Measurements from ENCODE around the gene GCDH. TPM values are rescaled to one million over a fixed set of nuclear protein-coding genes. Genes with fewer than 3 reads are reported as not detected.

The GCDH gene
- total RNA-seq, 2 experiments from 2014 or later, result 39.7 to 43.4 TPM

DNA sequence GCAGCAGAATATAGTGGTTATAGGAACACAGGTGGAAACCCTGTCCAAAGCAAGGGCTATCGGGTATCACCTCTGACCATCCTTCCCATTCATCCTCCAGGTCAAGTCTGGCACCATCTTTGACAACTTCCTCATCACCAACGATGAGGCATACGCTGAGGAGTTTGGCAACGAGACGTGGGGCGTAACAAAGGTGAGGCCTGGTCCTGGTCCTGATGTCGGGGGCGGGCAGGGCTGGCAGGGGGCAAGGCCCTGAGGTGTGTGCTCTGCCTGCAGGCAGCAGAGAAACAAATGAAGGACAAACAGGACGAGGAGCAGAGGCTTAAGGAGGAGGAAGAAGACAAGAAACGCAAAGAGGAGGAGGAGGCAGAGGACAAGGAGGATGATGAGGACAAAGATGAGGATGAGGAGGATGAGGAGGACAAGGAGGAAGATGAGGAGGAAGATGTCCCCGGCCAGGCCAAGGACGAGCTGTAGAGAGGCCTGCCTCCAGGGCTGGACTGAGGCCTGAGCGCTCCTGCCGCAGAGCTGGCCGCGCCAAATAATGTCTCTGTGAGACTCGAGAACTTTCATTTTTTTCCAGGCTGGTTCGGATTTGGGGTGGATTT is 52.6 kb downstream of the GCDH start:
- Mint-ChIP-seq H3K4me1 (peaks cover 51% of the 10 kb centered on the region), H3K27ac (peak overlapping the region; percentile 86), H3K36me3 (peaks cover 55% of the 10 kb centered on the region), H3K27me3 (no peaks in the 10 kb centered on the region), H3K9me3 (no peaks in the 10 kb centered on the region), H3K4me3 (peak overlapping the region; percentile 15)
- ATAC-seq (ENCODE audit: low read depth) (no peak), DNase-seq (no peak)
- POLR2A ChIA-PET, result interaction anchor here (0.7 to 1.2 kb wide), 5 partner anchors 11 to 789 kb away, joined by 3 to 13 read pairs (median 4); no protein-coding TSS in a partner anchor

DNA sequence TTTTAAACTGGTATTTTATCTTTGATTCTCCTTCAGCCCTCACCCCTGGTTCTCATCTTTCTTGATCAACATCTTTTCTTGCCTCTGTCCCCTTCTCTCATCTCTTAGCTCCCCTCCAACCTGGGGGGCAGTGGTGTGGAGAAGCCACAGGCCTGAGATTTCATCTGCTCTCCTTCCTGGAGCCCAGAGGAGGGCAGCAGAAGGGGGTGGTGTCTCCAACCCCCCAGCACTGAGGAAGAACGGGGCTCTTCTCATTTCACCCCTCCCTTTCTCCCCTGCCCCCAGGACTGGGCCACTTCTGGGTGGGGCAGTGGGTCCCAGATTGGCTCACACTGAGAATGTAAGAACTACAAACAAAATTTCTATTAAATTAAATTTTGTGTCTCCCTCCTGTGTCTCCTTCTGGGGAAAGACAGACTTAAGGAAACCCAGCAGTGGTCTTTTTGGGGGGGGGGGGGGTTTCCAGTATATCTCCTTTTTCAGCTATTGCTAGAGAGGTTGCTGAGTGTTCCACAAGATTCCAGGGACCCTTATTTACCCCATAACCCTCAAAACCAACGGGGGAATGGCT is 53.2 kb downstream of the GCDH start:
- peak overlapping the region; percentile 99 for H3K27ac Mint-ChIP-seq
- no peak overlapping the region for H3K4me3 Mint-ChIP-seq
- POLR2A ChIA-PET, result interaction anchor here (1.2 kb wide), 1 partner anchor 55 kb away, joined by 3 read pairs; no protein-coding TSS in a partner anchor
- no peaks in the 10 kb centered on the region for H3K9me3 Mint-ChIP-seq
- H3K4me1 Mint-ChIP-seq, result peaks cover 49% of the 10 kb centered on the region
- no peaks in the 10 kb centered on the region for H3K27me3 Mint-ChIP-seq
- peaks cover 51% of the 10 kb centered on the region for H3K36me3 Mint-ChIP-seq
- DNase-seq (no peak), ATAC-seq (ENCODE audit: low read depth) (no peak)

DNA sequence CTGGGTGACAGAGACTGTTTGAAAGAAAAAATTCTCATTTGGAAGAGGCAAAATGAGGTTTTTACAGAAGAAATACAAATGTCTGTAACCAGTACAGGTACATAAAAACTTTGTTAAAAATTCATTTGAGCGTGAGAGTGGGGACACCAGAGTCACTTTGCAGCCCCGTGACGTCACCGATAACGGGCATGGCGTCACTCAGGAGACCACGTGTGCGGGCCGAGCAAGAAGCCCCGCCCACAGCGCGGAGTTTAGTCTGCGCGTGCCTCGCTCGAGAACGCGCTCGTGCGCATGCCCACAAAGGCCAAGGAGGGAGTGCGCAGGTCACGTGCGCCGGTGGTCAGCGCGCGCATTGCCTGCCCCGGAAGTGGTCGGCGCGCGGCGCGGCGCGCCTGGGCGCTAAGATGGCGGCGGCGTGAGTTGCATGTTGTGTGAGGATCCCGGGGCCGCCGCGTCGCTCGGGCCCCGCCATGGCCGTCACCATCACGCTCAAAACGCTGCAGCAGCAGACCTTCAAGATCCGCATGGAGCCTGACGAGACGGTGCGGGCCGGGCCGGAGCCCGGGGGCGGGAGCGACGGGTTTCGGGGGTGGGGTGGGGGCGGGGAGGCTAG is 54.6 kb downstream of the GCDH start, which contains the start of gene RAD23A:
RAD23A (plus strand) TSS at position 384 of the 613 bp plus-strand sequence; CDS start at position 471, 87 bp downstream.
- Mint-ChIP-seq H3K4me3 (peak within 1 kb of the TSS; percentile 97), H3K9me3 (no peaks in the 10 kb centered on the region), H3K36me3 (peaks cover 46% of the 10 kb centered on the region), H3K27ac (peak within 1 kb of the TSS; percentile 99), H3K27me3 (no peaks in the 10 kb centered on the region), H3K4me1 (peaks cover 39% of the 10 kb centered on the region)
- DNase-seq, result peak; percentile 100
- ATAC-seq (ENCODE audit: low read depth), result peak; percentile 78
- POLR2A ChIA-PET, result interaction anchor here (1.0 to 1.9 kb wide), 4 partner anchors 10 to 236 kb away, joined by 3 to 10 read pairs (median 7); partner anchors contain the start of gene FARSA

- no peaks in the 10 kb centered on the region for H3K27me3 Mint-ChIP-seq
- peaks cover 43% of the 10 kb centered on the region for H3K36me3 Mint-ChIP-seq
- H3K9me3 Mint-ChIP-seq, result no peaks in the 10 kb centered on the region
- DNase-seq (peak; percentile 73), ATAC-seq (ENCODE audit: low read depth) (peak; percentile 67)
- peak overlapping the region; percentile 84 for H3K27ac Mint-ChIP-seq
- POLR2A ChIA-PET, result interaction anchor here (0.5 to 1.9 kb wide), 9 partner anchors 9 to 299 kb away, joined by 3 to 10 read pairs (median 4); partner anchors contain the start of genes CALR and FARSA
- peak overlapping the region; percentile 97 for H3K4me3 Mint-ChIP-seq
- H3K4me1 Mint-ChIP-seq, result peaks cover 35% of the 10 kb centered on the region
Observed at GRCh38 chr19:12946092-12946721, 55.2 kb downstream of the GCDH start.

DNA sequence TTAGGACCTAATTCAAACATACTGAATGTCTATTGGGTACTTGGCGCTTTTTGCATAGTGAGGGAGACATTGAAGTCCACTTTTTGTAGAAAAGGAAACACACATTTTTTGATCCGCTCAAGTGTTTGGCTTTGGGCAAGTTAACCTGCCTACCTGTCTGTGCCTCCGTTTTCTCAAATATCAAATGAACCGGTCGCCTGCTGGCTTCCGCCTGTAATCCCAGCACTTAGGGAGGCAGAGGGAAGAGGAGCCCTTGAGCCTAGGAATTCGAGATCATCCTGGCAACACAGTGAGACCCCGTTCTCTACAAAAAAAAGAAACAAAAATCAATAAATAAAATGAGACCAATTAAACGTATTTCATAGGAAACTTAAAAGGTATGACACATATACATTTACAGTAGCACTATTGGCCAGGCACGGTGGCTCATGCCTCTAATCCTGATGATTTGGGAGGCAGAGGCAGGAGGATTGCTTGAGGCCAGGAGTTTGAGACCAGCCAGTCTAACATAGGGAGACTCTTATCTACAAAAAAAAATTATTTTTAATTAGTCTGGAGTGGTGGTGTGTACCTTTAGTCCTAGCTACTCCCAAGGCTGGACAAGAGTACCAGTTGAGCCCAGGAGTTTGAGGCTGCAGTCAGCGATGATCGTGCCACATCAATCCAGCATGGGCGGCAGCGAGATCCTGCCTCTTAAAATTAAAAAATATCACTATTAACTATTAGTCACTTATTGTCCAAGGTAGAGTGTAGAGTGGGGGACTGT is 56.0 kb downstream of the GCDH start:
- DNase-seq, result no peak
- Mint-ChIP-seq H3K36me3 (peaks cover 39% of the 10 kb centered on the region), H3K4me3 (peak overlapping the region; percentile 97), H3K4me1 (peaks cover 35% of the 10 kb centered on the region), H3K27ac (peak overlapping the region; percentile 84), H3K27me3 (no peaks in the 10 kb centered on the region), H3K9me3 (no peaks in the 10 kb centered on the region)
- no peak for ATAC-seq (ENCODE audit: low read depth)
- POLR2A ChIA-PET, result interaction anchor here (0.5 to 1.9 kb wide), 9 partner anchors 9 to 298 kb away, joined by 3 to 10 read pairs (median 4); partner anchors contain the start of genes CALR and FARSA

GRCh38 chr19:12947702-12948611 is 57.0 kb downstream of the GCDH start:
- Mint-ChIP-seq H3K4me1 (peaks cover 34% of the 10 kb centered on the region), H3K4me3 (no peak overlapping the region), H3K27ac (peak overlapping the region; percentile 38), H3K9me3 (no peaks in the 10 kb centered on the region), H3K36me3 (peaks cover 38% of the 10 kb centered on the region), H3K27me3 (no peaks in the 10 kb centered on the region)
- POLR2A ChIA-PET, result interaction anchor here (0.5 to 1.2 kb wide), 3 partner anchors 14 to 68 kb away, joined by 3 to 5 read pairs (median 5); no protein-coding TSS in a partner anchor
- ATAC-seq (ENCODE audit: low read depth), result no peak
- no peak for DNase-seq

DNA sequence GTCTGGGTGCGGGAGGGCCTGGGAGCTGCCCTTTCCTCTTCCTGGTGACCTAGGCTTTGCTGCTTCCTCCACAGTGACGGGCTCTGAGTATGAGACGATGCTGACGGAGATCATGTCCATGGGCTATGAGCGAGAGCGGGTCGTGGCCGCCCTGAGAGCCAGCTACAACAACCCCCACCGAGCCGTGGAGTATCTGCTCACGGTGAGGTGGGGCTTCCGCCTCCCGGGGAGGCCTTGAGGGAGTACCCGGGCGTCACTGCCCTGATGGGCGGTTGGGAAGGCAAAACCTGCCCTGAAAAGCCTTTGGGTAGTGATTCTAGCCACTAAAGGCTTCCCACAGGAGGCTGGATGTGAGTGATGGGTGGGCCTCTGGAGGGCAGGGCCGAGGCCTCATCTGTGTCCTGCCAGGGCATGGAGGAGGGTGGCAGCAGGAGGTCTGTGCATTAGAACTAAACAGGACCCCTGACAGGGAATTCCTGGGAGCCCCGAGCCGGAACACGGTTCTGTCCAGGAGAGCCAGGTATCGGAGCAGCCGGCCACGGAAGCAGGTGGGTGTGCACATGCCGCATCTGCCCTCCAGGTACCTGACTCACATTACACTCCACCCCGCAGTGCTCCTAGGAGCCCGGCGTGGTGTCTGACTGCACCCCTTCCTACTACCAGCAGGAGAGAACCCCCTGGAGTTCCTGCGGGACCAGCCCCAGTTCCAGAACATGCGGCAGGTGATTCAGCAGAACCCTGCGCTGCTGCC is 57.8 kb downstream of the GCDH start:
- H3K27me3 Mint-ChIP-seq, result no peaks in the 10 kb centered on the region
- POLR2A ChIA-PET, result interaction anchor here (1.2 kb wide), 1 partner anchor 16 kb away, joined by 3 read pairs; no protein-coding TSS in a partner anchor
- H3K4me3 Mint-ChIP-seq, result no peak overlapping the region
- DNase-seq (no peak), ATAC-seq (ENCODE audit: low read depth) (no peak)
- H3K9me3 Mint-ChIP-seq, result no peaks in the 10 kb centered on the region
- peaks cover 29% of the 10 kb centered on the region for H3K4me1 Mint-ChIP-seq
- H3K27ac Mint-ChIP-seq, result peak overlapping the region; percentile 38
- H3K36me3 Mint-ChIP-seq, result peaks cover 31% of the 10 kb centered on the region

Small RNA genes lying within 50 kb of the gene (microRNA-seq; reads per million reads assigned to microRNA genes)
- gene MIR5695 (not detected), gene MIR6515 (2.8 reads per million), gene MIR6794 (not detected)

Other genes starting within 250 kb of the GCDH start
- 100 to 1,000 TPM; 108 to 115 TPM for gene MAN2B1, start 224.4 kb upstream of the GCDH start, total RNA-seq
- 10 to 100 TPM; 18.2 to 21.1 TPM for gene WDR83, start 224.4 kb upstream of the GCDH start, total RNA-seq
- 100 to 1,000 TPM; 148 to 149 TPM for gene DHPS, start 209.3 kb upstream of the GCDH start, total RNA-seq
- gene GNG14, start 203.2 kb upstream of the GCDH start, total RNA-seq, result not detected
- gene FBXW9, start 194.5 kb upstream of the GCDH start, total RNA-seq, result 1 to 10 TPM; 4.9 to 5.3 TPM
- gene TNPO2, start 167.2 kb upstream of the GCDH start, total RNA-seq, result 10 to 100 TPM; 80.8 to 81.9 TPM
- gene TRIR, start 156.5 kb upstream of the GCDH start, total RNA-seq, result 100 to 1,000 TPM; 213 to 214 TPM
- gene GET3, start 153.7 kb upstream of the GCDH start, total RNA-seq, result 10 to 100 TPM; 46.4 to 47.2 TPM
- not detected for gene BEST2, start 139.4 kb upstream of the GCDH start, total RNA-seq
- 10 to 100 TPM; 20.0 to 20.3 TPM for gene HOOK2, start 115.6 kb upstream of the GCDH start, total RNA-seq
- 10 to 100 TPM; 82.7 to 84.6 TPM for gene JUNB, start 99.7 kb upstream of the GCDH start, total RNA-seq
- gene PRDX2, start 89.4 kb upstream of the GCDH start, total RNA-seq, result 100 to 1,000 TPM; 170 to 181 TPM
- 10 to 100 TPM in 1 of 2 experiments, 1 to 10 TPM in 1; 5.8 to 10.8 TPM for gene THSD8, start 89.1 kb upstream of the GCDH start, total RNA-seq
- gene RNASEH2A, start 84.6 kb upstream of the GCDH start, total RNA-seq, result 10 to 100 TPM; 46.2 to 47.8 TPM
- gene RTBDN, start 56.6 kb upstream of the GCDH start, total RNA-seq, result not detected
- 1 to 10 TPM; 1.8 to 2.6 TPM for gene MAST1, start 52.6 kb upstream of the GCDH start, total RNA-seq
- 10 to 100 TPM; 29.0 to 30.4 TPM for gene DNASE2, start 9.7 kb upstream of the GCDH start, total RNA-seq
- gene KLF1, start 4.0 kb upstream of the GCDH start, total RNA-seq, result under 1 TPM in 1 of 2 experiments, not detected in 1; 0.19 TPM
- 1 to 10 TPM; 3.6 to 4.4 TPM for gene SYCE2, start 28.1 kb downstream of the GCDH start, total RNA-seq
- gene FARSA, start 42.6 kb downstream of the GCDH start, total RNA-seq, result 10 to 100 TPM; 69.2 to 73.3 TPM
- 100 to 1,000 TPM; 522 to 531 TPM for gene CALR, start 47.4 kb downstream of the GCDH start, total RNA-seq
- gene RAD23A, start 54.7 kb downstream of the GCDH start, total RNA-seq, result 100 to 1,000 TPM; 128 to 141 TPM
- gene GADD45GIP1, start 66.1 kb downstream of the GCDH start, total RNA-seq, result 10 to 100 TPM; 18.4 to 19.4 TPM
- not detected for gene DAND5, start 78.4 kb downstream of the GCDH start, total RNA-seq
- 1 to 10 TPM; 1.5 to 2.5 TPM for gene NFIX, start 104.3 kb downstream of the GCDH start, total RNA-seq
- gene LYL1, start 211.7 kb downstream of the GCDH start, total RNA-seq, result 1 to 10 TPM; 3.7 TPM
- gene TRMT1, start 225.6 kb downstream of the GCDH start, total RNA-seq, result 10 to 100 TPM; 54.3 to 55.8 TPM
- 10 to 100 TPM; 56.3 to 57.2 TPM for gene NACC1, start 227.1 kb downstream of the GCDH start, total RNA-seq